GM10248 (cell line): ENCODE results near the gene PLXNB2.

ENCODE experiments used
- CTCF ChIA-PET: fragments of 300-600 bp; sonication (Branson Sonifier 250); formaldehyde crosslinking; extraction: SDS; loops from one replicate; lab custom pipeline; 2021; ENCODE audit warnings: antibody characterized with exemption; lab: Yijun Ruan, JAX
- POLR2A ChIA-PET: fragments of 350-650 bp; sonication (Branson Sonifier 250); formaldehyde crosslinking; extraction: SDS; loops from one replicate; lab custom pipeline; 2020; ENCODE audit warnings: antibody characterized with exemption; lab: Yijun Ruan, JAX
- DNase-seq: peaks from one replicate; pipeline ENCODE4 v3.0.0; 2012; ENCODE audit errors: extremely low spot score
- TF ChIP-seq, protein P1 (sequence below): IDR thresholded peaks from 2 replicates; pipeline ENCODE4 v1.5.1; 2012; ENCODE audit warnings: mild to moderate bottlenecking, low read depth; ENCODE audit errors: extremely low read depth, missing control alignments, control extremely low read depth

Gene PLXNB2

DNA sequence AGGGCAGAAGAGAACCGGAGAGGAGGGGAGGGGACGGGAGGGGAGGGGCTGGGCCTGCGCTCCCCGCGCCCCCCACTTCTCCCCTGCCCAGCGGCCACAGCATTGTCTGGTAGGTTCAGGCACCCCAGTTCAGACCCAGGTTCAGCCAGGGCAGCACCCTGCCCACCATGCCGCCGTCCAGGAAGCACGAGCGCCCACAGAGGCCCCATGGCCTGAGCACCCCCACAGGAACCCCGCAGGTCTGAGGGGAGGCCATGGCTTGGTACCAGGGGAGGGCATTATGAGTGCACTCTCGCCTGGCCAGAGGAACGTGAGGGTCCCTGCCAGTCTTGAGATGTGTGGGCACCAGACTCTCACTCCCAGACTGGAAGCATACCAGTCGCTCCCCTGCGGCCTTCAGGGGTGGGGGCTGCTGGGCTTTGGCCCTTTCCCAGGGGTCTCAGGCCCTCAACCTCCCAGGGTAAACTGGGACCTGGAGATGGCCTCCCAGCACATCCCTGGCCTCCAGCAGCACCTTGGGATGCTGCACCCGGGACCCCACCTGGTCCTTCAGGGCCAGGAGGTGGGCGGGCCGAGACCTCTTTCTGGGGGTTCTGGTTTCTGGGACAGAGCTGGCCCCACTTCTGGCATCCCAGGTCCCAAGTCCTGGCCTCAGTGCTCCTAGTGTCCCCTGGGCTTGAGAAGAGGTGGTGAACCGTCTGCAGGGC lies 597 bp upstream of the PLXNB2 start:
- TF ChIP-seq, protein P1, sequence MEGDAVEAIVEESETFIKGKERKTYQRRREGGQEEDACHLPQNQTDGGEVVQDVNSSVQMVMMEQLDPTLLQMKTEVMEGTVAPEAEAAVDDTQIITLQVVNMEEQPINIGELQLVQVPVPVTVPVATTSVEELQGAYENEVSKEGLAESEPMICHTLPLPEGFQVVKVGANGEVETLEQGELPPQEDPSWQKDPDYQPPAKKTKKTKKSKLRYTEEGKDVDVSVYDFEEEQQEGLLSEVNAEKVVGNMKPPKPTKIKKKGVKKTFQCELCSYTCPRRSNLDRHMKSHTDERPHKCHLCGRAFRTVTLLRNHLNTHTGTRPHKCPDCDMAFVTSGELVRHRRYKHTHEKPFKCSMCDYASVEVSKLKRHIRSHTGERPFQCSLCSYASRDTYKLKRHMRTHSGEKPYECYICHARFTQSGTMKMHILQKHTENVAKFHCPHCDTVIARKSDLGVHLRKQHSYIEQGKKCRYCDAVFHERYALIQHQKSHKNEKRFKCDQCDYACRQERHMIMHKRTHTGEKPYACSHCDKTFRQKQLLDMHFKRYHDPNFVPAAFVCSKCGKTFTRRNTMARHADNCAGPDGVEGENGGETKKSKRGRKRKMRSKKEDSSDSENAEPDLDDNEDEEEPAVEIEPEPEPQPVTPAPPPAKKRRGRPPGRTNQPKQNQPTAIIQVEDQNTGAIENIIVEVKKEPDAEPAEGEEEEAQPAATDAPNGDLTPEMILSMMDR: no peak
- ChIA-PET CTCF (interaction anchor here (1.1 to 6.4 kb wide), 4 partner anchors 12 to 217 kb away, joined by 3 to 66 read pairs (median 6); partner anchors contain the start of gene SCO2), POLR2A (interaction anchor here (0.6 to 1.4 kb wide), 2 partner anchors 10 to 108 kb away, joined by 4 read pairs; no protein-coding TSS in a partner anchor)
- no peak for DNase-seq

DNA sequence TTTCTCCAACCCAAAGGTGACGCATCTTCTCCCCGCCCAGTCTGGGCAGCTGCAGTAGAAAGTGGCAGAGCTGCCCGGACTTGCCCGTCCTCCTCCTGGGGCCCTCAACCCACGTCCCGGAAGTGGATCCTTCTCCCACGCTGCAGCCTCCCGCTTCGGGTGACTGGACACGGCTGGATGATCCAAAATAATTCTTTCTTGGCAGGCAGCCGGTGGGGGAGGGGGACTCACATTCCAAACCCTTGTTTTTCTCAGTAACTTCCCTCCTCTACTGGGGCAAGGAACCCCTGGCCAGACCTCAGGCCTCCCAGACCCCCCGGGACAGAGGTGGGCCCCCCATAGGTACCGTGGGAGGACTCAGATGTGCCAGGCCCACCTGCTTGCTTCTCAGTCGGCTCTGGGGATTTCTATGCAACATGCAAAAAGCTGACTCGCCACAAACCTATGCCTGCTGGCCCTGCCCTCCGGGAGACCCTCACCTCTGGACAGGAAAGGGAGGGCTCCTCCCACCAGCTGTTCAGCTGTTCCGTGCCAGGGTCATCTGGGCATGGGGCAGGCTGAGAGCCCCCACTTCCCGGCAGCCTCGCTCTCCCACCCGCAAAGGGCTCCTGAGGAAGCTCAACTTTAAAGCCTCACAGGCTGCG lies 1.4 kb downstream of the PLXNB2 start:
- ChIA-PET CTCF (interaction anchor here (1.1 to 6.4 kb wide), 7 partner anchors 9 to 55 kb away, joined by 3 to 66 read pairs (median 3); partner anchors contain the start of gene HDAC10), POLR2A (no interaction called here)
- TF ChIP-seq, protein P1: no peak
- peak; percentile 70 for DNase-seq

DNA sequence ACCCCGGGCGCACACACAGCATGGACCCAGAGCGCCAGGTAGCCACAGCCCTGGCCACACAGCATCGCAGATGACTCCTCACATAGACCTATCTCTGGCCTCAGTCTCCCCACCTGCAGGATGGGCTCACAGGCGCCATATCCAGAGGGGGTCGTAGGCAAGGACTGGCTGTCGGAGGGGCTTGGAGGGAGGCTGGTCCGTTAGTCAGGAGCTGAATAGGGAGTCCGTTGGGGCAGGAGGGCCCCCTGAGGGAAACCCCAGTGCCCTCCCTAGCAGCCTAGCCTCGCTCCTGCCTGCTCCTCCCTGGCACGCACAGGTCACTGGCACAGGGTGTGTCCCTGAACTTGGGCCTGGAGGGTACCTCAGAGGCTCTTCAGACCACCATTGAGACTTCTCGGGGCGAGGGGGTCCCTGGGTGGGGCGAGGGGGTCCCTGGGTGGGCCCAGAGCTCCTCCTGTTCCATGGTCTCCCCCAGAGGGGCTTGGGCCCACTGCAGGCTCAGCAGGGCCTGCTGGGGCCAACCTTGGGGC lies 2.0 kb downstream of the PLXNB2 start:
- ChIA-PET POLR2A (no interaction called here), CTCF (interaction anchor here (1.1 to 6.4 kb wide), 7 partner anchors 9 to 55 kb away, joined by 3 to 66 read pairs (median 5); partner anchors contain the start of gene HDAC10)
- DNase-seq: no peak
- TF ChIP-seq, protein P1: no peak

DNA sequence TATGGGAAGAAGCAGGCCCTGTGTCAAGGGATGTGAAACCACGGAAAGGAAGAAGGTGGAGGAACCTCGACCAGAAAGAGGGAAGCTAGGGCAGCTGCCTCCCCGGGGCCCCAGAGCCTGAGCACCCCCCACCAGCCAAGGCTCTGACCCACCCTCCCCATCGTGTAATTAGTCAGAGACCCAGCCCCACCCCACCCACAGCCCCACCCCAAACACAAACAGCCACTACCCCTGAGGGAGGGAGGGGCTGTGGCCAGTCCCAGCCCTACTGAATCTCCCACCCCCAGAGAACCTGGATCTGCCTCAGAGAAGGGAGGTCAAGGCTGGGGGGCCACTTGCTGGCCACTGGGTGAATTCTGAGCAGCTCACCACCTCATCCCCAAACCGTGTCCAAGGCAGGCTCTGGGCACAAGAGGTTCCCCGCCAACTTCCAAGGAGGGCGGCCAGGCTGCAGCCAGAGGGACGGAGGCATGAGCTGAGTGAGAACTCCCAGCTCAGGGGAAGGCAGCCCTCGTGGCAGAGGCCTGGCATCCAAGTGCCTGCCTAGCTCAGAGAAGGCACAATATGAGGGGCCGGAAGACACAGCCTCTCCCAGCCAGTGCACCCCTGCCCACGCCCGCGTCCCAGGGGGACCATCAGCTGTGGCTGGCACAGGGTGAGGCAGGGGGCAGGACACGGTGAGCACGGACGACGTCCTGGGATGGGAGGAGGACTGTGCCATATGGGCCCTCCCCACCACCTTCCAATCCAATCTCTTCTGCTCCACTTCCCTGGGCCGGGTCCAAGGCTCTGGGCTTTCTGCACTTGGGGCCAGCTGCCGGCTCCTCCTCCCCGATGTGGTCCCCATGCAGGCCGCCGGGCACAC lies 2.7 kb downstream of the PLXNB2 start:
- POLR2A ChIA-PET: no interaction called here
- no peak for DNase-seq
- CTCF ChIA-PET: interaction anchor here (0.7 to 6.4 kb wide), 9 partner anchors 9 to 54 kb away, joined by 3 to 66 read pairs (median 3); partner anchors contain the start of gene HDAC10
- TF ChIP-seq, protein P1: no peak

DNA sequence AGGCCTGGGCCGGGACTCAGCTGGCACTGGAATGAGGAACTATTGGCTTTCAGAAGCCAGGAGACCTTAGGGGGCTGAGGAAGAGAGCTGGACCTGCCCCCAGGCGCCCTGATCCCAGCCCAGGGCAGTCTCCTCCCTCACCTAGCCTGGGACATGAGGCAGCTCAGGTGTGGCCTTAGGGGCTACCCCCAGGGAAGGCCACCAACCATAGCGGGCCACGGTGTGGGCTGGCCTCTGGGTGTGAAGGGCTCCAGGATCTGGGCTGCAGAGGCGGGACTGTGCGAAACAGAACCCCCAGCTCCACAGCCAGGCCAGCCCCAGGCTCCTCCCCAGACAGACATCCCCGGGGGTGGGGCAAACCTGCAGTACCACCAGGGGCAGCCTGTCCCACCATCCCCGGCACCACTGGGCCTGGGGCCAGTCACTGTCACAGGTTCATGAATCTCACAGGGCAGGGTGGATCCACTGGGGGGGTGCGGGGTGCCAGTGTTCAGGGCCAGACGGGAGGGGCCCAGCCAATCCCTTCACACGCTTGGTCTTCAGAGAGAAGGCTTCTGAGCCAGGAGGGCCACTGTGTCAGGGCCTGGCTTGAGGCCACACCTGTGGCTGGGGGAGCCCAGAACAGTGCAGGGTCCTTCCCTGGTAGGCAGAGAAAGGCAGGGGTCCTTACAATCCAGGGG lies 3.5 kb downstream of the PLXNB2 start:
- TF ChIP-seq, protein P1: no peak
- DNase-seq: peak; percentile 60
- ChIA-PET CTCF (interaction anchor here (0.7 to 6.4 kb wide), 8 partner anchors 10 to 38 kb away, joined by 3 to 66 read pairs (median 3); no protein-coding TSS in a partner anchor), POLR2A (interaction anchor here (0.6 kb wide), 2 partner anchors 161 to 223 kb away, joined by 3 to 4 read pairs; no protein-coding TSS in a partner anchor)
